Neural crest cell (in vitro differentiated cells): ENCODE results near the gene RALGAPB. TPM values are rescaled to one million over a fixed set of nuclear protein-coding genes. Genes with fewer than 3 reads are reported as not detected.
"Not testable (repeated sequence)": the region's sequence is repeated elsewhere in the genome, so short reads cannot be mapped to it uniquely, and the experiment has no call there.

Source experiments
- DNase-seq: peaks from one replicate; pipeline ENCODE4 v3.0.0; 2021; ENCODE audit warnings: low read depth, mixed read lengths, low spot score
- H3K27ac Mint-ChIP-seq: one replicate; pipeline ENCODE4 v1.8.0; 2021; ENCODE audit warnings: mild to moderate bottlenecking, mixed read lengths; ENCODE audit not compliant: unreplicated experiment
- H3K27me3 Mint-ChIP-seq: 2 replicates; pipeline ENCODE4 v1.8.0; 2021; ENCODE audit warnings: low read depth, mild to moderate bottlenecking, mixed read lengths
- H3K36me3 Mint-ChIP-seq: 2 replicates; pipeline ENCODE4 v1.8.0; 2021; ENCODE audit warnings: low read depth, mild to moderate bottlenecking, mixed read lengths
- H3K4me1 Mint-ChIP-seq: 2 replicates; pipeline ENCODE4 v1.8.0; 2021; ENCODE audit warnings: mixed read lengths
- H3K4me3 Mint-ChIP-seq: one replicate; pipeline ENCODE4 v1.8.0; 2021; ENCODE audit warnings: mild to moderate bottlenecking, mixed read lengths
- H3K9me3 Mint-ChIP-seq: 2 replicates; pipeline ENCODE4 v1.8.0; 2021; ENCODE audit warnings: mixed read lengths
- total RNA-seq: library from RNA; stranded (reverse); gene quantifications from 2 replicates; pipeline ENCODE4 v1.2.1, GENCODE V29; 2021
- TF ChIP-seq, protein P1 (sequence below): fragments of 200-600 bp; sonication (generic); conservative IDR thresholded peaks from 2 replicates; pipeline ENCODE4 v1.5.0; 2021; ENCODE audit warnings: antibody characterized with exemption, mild to moderate bottlenecking

The RALGAPB gene
- total RNA-seq, 1 donor from 2014 or later = 34.7 TPM

DNA sequence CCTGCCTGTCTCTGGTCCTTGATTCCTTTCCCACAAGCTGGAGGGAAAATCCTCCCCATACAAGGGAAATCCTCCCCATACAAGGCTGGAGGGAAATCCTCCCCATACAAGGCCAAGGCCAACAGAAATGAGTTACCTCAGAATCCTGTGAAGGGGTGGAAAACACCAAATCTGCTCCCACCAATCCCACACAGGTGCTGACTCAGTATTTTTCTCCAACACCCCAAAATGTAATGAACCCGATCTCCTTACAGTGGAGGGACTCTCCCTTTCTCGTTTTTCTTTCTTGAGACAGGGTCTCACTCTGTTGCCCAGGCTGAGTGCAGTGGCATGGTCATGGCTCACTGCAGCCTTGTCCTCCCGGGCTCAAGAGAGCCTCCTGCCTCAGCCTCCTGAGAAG is 43.8 kb upstream of the RALGAPB start:
- DNase-seq = no peak
- H3K36me3 Mint-ChIP-seq = peaks cover 39% of the 10 kb centered on the region

GRCh38 chr20:38429301-38429700 is 43.3 kb upstream of the RALGAPB start:
- DNase-seq = no peak
- Mint-ChIP-seq H3K27ac (no peak overlapping the region), H3K4me1 (peaks cover 35% of the 10 kb centered on the region), H3K4me3 (peak overlapping the region; percentile 68), H3K9me3 (no peaks in the 10 kb centered on the region), H3K36me3 (peaks cover 42% of the 10 kb centered on the region), H3K27me3 (no peaks in the 10 kb centered on the region)
- TF ChIP-seq, protein P1, sequence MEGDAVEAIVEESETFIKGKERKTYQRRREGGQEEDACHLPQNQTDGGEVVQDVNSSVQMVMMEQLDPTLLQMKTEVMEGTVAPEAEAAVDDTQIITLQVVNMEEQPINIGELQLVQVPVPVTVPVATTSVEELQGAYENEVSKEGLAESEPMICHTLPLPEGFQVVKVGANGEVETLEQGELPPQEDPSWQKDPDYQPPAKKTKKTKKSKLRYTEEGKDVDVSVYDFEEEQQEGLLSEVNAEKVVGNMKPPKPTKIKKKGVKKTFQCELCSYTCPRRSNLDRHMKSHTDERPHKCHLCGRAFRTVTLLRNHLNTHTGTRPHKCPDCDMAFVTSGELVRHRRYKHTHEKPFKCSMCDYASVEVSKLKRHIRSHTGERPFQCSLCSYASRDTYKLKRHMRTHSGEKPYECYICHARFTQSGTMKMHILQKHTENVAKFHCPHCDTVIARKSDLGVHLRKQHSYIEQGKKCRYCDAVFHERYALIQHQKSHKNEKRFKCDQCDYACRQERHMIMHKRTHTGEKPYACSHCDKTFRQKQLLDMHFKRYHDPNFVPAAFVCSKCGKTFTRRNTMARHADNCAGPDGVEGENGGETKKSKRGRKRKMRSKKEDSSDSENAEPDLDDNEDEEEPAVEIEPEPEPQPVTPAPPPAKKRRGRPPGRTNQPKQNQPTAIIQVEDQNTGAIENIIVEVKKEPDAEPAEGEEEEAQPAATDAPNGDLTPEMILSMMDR = no peak

More for the DNA sequence above, 43.8 kb upstream of the RALGAPB start:
- H3K27ac Mint-ChIP-seq = no peak overlapping the region
- no peaks in the 10 kb centered on the region for H3K27me3 Mint-ChIP-seq
- TF ChIP-seq, protein P1 = no peak
- no peaks in the 10 kb centered on the region for H3K9me3 Mint-ChIP-seq
- peak overlapping the region; percentile 68 for H3K4me3 Mint-ChIP-seq
- H3K4me1 Mint-ChIP-seq = peaks cover 30% of the 10 kb centered on the region

DNA sequence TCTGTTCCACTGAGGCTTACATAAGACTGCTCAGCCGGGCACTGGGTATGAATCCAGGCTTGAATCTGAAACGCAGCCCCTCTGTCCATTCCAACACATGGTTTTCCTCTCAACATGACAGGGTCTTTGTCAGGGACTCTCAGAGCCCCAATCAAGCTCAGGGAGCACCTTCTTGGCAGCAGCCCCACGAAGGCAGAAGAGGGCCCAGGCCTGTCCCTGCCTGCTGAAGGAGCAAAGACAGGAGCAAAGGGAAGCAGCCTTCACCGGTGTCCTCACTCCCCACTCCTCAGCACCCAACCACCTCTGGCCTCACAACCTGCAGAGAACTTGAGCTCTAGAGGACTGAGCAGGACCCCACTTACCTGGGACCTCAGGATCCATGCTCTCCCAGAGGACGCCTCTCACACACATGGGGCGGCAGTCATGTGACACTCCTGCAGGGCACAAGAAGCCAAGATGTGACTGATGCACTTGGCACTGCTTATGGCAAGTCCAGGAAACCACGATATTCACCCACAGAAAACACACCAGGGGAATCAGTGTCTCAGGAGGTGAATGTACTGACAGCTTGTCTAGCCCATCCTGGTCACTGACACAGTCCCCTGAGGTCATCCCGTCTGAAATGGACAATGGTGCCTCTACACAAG is 41.8 kb upstream of the RALGAPB start:
- peaks cover 35% of the 10 kb centered on the region for H3K4me1 Mint-ChIP-seq
- no peaks in the 10 kb centered on the region for H3K27me3 Mint-ChIP-seq
- no peaks in the 10 kb centered on the region for H3K9me3 Mint-ChIP-seq
- no peak for DNase-seq
- no peak overlapping the region for H3K27ac Mint-ChIP-seq
- H3K36me3 Mint-ChIP-seq = peaks cover 41% of the 10 kb centered on the region
- H3K4me3 Mint-ChIP-seq = peak overlapping the region; percentile 50
- TF ChIP-seq, protein P1 = no peak

- Mint-ChIP-seq H3K4me1 (peaks cover 35% of the 10 kb centered on the region), H3K27me3 (no peaks in the 10 kb centered on the region), H3K4me3 (peak overlapping the region; percentile 50), H3K27ac (no peak overlapping the region), H3K9me3 (no peaks in the 10 kb centered on the region), H3K36me3 (peaks cover 34% of the 10 kb centered on the region)
- TF ChIP-seq, protein P1 = no peak
- DNase-seq = no peak
These were observed 40.4 kb upstream of the RALGAPB start for GRCh38 chr20:38432292-38432691.

DNA sequence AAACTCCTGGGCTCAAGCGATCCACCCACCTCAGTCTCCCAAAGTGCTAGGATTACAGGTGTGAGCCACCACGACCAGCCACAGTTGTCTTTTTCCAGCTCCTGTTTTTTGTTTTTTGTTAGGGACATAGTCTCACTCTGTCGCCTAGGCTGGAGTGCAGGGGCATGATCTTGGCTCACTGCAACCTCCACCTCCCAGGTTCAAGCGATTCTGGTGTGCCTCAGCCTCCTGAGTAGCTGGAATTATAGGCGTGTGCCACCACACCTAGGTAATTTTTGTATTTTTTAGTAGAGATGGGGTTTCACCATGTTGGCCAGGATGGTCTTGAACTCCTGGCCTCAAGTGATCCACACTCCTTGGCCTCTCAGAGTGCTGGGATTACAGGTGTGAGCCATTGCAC is 39.8 kb upstream of the RALGAPB start:
- not testable (repeated sequence) for H3K27ac Mint-ChIP-seq

DNA sequence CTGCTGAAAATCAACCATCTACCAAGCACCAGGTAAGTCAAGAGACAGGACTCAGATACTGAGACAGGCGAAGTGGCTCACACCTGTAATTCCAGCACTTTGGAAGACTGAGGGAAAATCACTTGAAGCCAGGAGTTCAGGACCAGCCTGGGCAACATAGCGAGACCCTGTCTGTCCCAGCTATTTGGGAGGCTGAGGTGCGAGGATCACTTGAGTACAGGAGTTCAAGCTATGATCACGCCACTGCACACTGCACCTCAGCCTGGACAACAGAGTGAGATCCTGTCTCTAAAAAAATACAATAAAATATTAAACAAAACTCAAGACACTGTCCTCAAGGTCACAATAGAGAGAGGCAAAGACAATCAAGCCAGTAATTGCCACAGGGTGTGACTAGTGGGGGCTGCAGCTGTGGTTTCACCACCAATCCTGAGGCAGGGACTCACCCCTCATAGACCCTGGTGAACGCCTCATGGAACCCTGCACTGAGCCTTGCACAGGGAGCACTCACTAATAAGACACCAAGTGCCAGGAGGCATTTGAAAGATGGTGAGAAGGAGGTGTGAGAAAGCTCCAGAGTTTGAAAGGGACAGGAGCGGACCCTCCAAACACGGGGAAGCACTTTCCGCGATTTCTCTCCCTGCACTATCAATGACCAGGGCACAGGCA is 39.2 kb upstream of the RALGAPB start:
- Mint-ChIP-seq H3K4me3 (peak overlapping the region; percentile 96), H3K36me3 (peaks cover 34% of the 10 kb centered on the region), H3K9me3 (no peaks in the 10 kb centered on the region), H3K27me3 (no peaks in the 10 kb centered on the region), H3K4me1 (peaks cover 35% of the 10 kb centered on the region), H3K27ac (peak overlapping the region; percentile 99)
- no peak for DNase-seq
- TF ChIP-seq, protein P1 = no peak

More for the DNA sequence above, 39.8 kb upstream of the RALGAPB start:
- not testable (repeated sequence) for H3K27me3 Mint-ChIP-seq, DNase-seq, H3K9me3 Mint-ChIP-seq
- H3K4me1 Mint-ChIP-seq = peaks cover 35% of the 10 kb centered on the region
- H3K36me3 Mint-ChIP-seq = peaks cover 34% of the 10 kb centered on the region
- peak overlapping the region; percentile 34 for H3K4me3 Mint-ChIP-seq
